T-helper 22 cell (primary cell): ENCODE measurements around the gene TTLL11.

Experiments used
- DNase-seq: peaks from one replicate; pipeline ENCODE4 v3.0.0-alpha.2; 2020; ENCODE audit warnings: low read depth

TTLL11 gene

DNA sequence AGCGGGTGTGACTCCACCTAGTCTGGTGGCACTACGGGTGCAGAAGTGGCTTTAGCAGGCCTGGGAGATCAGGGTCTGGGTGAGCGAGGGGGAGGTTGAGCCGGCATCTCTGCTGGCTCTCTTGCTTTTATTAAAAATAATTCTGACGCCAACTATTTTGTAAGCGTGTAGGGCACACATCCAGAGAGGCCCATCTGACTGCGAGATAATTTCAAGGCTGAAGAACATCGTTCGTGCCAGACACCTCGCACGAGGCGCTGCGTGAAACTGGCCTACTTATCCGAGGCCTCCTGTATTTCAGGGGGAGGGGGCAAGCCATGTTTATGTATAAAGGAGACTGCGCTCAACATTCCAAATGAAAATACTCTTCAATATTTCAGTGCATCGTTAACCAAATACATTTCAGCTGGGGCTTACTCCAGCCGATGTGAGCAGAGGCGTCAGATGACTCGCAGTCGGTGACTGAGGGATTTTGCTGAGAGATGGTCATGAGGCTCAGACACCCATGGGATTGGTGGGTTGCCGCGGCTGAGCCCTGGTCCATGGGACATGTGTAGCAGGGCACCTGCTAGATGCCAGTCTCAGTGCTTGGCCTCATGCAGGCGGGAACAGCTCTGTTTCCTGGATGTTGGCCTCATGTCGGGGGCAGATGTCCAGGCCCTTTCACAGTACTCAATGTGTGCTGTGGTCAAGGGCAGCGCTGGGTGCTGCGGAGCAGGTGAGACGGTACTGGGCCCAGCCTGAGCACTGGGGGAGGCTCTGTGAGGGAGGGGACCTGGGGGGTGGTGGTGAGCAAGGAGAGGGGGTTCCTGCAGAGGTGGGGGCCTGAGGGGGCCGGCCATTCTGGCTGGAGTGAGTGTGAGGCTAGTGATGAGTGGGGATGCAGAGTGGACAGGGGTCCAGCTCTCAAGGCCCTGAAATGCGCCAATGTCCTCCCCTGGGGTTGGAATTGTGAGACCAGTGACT lies 240.2 kb downstream of the TTLL11 start:
- no peak for DNase-seq

DNA sequence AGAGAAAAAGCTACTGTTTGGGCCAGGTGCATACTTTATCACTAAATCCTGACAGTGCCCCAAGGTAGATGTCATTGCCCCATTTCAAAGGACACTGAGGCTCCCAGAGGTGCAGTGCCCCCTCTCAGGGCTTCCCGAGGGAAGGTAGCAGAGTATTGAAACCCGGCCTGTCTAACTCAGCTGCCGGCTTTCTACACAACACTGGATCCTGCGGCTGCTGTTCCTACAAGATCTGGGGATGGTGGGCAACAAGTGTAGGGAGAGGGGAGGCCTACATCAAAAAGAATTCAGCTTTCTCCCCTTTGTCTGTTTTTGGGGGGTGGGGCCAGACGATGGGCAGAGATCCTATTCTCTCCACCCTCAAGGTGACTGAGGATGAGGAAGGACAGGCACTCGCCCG lies 240.9 kb downstream of the TTLL11 start:
- no peak for DNase-seq

DNA sequence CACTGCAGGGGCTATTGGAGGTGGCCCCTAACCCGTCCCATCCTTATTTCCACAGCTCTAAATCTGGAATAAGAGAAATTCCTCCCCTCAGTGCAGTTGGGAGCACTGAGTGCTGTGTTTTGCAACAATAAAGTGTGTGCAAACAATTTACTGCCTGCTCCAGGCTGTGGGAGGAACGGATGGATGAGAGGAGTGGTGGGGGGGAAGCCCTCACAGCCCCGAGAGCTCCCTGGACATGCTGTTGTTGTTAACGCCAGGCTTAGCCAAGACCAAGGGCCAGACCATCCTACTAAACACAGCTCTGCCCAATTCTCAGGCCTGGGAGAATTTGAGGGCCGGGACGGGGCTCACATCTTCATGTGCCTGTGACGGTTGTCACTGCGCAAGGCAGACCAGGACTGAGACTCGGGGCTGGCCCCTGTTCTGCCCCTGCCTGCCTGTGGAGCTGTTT lies 241.4 kb downstream of the TTLL11 start:
- no peak for DNase-seq

DNA sequence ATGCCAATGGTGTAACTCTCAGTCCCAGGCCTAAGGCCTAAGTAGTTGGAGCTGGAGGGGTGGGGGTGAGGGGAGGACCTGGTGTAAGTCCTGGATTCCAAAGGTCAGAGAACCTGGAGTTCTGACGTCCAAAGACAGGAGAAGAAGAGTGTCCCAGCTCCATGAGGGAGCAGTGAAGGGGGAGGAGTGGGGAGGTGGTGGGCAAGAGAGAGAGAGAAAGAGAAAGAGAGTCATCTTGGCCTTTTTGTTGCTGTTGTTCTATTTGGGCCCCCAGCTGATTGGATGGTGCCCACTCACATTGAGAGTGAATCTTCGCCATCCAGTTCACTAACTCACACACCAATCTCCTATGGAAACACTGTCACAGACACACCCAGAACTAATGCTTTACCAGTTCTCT lies 242.7 kb downstream of the TTLL11 start:
- DNase-seq = no peak

DNA sequence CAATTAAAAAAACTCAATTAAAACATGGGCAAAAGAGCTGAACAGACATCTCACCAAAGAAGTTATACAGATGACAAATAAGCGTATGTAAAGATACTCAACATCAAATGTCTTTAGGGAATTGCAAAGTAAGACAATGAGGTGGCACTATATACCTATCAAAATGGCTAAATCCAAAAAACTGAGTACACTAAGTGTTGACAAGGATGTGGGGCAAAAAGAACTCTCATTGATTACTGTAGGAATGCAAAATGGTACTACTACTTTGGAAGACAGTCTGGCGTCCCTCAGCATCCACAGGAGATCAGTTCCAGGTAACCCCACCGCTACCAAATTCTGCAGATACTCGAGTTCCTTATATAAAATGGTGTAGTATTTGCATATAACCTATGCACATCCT lies 243.6 kb downstream of the TTLL11 start:
- DNase-seq = no peak

DNA sequence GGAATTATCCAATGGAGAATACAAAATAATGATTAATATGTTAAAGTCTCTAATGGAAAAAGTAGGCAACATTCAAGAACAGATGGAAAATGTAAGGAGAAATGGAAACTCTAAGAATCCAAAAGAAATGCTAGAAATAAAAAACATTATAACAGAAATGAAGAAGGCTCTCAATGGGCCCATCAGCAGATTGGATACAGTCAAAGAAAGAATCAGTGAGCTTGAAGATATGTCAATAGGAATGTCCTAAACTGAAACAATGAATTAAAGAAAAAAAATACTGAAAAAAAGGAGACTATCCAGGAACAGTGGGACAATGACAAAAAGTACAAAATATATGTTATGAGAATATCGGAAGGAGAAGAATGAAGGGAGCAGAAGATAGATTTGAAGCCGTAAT lies 248.5 kb downstream of the TTLL11 start:
- no peak for DNase-seq

DNA sequence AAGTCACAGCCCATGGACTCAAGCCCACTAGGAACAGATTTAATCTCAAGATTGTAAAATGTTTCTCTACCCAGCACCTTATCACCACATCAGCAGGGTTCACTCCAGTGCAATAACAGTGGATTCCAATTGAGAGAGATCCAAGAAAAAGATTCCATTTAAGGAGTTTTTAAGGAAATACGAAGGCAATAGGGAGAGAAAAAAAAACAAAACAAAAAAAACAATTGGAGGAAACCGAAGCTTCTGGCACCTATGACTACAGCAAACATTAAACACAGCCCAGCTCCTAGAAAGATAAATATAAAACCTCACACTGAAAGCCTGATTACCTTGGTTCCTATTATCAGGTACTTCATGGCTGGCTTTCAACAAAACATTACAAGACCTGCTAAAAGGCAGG lies 249.0 kb downstream of the TTLL11 start:
- no peak for DNase-seq

DNA sequence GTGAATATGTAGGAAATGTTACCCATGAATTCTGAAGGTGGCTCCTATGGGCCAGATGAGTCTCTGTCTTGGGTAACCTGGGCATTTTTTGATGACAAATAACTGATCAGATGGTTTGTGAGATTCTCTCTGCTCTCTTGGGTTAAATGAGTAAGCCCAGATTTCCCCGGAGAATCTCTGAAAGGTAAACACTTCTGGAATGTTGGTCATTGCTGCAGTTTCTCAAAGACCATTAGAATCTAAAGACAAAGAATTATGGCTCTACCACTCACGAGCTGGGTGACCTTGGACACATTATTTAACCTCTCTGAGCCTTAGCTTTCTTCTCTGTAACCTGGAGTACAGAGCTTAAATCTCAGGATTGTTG lies 250.5 kb downstream of the TTLL11 start:
- no peak for DNase-seq

DNA sequence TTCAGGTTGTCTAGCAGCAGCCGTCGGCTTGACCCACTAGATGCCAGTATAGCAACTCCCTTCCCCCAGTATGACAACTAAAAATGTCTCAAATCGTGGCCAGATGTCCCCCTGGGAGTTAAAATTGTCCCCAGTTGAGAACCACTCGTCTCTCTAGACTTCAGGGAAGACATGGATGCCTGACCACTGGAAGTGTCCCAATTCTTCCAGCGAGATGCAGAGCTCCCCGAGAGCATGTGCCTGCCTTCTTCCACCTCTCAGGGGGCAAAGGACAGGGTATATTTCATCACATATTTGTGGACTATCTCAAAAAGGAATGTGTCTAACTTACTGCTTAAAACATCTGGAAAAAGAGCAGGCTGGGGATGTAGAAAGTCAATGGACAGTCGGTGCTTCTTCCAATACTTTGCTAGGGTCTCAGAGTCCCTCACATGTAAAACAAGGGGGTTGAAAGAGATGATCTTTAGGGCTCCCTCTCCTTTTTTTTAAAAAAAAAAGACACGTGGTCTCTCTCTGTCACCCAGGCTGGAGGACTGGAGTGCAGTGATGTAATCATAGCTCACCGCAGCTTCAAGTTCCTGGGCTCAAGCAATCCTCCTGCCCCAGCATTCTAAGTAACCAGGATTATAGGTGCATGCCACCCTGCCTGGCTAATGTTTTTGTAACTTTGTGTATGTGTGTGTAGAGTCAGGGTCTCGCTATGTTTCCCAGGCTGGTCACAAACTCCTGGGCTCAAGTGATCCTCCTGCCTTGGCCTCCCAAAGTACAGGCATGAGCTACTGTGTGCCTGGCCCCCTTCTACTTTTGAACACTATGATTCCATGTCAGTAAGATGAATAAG lies 251.1 kb downstream of the TTLL11 start:
- DNase-seq = no peak

DNA sequence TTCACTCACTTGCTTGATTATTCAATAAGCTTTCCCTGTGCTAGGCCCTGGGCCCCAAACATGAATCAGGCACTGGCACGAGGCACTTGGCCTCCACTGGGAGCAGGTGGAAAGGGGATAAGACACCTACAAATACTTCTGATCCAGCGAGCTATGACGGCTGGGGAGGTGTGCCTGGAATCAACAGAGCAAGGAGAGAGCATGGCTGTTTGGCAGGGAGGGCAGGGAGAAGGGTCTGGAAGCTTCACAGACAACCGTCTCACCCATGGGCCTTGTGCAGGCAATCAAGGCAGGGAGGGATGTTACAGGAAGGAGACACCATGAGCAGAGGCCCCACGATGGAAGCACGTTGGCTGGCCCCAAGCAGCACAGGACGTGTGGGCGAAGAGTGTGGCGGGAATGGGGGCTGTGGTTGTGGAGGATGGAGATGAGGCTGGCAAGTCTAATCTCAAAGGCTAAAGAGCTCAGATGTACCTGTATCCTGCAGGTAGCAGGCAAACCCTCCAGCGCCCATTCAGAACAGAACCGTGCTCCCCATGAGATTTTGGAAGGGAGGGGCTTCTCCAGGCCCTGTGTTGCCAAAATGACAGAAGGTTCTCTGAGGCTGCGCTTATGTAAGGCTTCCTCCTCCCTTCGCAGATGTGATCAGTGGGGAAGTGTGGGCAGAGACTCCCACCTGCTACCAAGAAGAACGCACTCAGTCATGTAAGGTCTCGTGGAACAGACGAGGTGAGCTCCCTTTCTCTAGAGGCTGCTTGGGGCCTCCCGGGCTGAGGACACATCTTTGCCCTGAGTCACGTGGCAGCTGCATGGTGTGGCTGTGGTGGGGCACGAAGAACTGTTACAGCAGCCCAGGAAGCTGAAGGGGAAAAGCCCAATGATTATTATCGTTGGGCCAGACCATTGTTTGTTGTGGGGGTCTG lies 252.0 kb downstream of the TTLL11 start:
- DNase-seq = no peak

DNA sequence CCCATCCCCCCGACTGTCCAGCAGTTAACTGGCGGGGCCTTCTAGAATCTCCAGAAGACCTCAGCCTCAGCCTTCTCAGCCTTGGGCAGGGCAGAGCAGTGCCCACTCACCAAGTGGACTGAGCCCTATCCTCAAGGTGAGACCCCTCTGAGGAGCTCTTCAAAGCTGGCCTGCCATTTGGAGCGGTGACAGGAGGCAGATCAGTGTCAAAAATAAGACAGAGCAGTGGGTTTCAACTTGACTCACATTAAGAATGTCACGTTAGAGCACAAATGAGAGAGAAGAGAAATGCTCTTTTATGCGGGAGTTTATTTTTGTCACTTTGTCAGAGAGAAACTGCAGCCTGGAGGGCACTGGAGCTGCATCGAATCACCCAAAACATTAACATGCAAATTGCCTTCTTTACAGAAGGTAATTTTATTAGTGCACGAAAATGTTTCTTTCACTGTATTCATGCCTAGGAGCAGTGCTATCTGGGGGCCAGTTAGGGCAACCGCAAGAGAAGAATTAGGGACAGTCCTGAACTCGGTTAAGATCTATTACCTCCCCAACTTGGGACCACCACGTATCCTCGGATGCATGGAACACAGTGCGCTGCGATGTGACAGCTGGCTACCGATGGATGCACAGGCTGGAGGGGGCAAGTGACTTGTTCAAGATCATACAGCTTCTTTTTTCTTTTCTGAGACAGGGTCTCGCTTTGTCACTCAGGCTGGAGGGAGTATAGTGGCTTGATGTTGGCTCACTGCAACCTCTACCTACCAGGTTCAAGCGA lies 253.2 kb downstream of the TTLL11 start:
- no peak for DNase-seq

DNA sequence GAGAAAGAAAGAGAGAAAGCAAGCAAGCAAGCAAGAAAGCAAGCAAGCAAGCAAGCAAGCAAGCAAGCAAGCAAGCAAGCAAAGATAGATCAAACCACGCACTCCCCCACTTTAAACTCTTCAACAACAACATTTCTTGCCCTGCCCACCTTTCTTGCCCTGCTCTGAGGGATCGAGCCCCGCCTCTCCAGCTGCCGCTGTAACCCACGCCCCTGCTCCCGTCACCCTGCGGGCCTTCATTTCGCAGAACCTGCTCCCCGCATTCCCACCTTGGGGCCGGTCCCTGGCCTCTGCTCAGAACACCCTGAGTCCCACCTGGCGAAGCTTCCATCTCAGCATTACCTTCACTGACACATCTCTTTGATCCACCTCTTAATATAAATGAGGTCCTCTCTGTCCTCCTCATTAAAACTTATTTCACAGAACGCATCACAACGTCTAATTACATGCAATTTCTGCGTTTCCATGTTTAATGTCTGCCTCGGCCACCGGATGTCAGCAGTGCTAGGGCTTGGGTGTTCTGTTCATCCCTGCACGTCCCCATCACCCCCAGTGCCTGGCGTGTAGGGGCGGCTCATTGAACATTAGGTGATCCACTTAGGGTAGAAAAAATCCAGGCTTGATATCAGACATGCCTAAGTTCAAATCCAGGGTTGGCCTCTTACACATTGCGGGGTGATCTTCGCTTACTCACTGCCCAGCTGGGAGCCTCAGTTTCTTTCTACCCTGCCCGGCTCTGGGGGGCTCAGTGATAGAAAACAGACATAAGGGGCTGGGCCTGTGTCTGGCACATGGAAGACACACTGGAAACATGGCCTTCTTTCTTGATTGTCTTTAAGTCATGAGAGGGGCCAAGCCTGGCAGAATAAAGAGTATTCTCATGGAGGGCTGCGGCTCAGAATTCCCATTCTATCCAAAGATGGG lies 254.1 kb downstream of the TTLL11 start:
- no peak for DNase-seq

DNA sequence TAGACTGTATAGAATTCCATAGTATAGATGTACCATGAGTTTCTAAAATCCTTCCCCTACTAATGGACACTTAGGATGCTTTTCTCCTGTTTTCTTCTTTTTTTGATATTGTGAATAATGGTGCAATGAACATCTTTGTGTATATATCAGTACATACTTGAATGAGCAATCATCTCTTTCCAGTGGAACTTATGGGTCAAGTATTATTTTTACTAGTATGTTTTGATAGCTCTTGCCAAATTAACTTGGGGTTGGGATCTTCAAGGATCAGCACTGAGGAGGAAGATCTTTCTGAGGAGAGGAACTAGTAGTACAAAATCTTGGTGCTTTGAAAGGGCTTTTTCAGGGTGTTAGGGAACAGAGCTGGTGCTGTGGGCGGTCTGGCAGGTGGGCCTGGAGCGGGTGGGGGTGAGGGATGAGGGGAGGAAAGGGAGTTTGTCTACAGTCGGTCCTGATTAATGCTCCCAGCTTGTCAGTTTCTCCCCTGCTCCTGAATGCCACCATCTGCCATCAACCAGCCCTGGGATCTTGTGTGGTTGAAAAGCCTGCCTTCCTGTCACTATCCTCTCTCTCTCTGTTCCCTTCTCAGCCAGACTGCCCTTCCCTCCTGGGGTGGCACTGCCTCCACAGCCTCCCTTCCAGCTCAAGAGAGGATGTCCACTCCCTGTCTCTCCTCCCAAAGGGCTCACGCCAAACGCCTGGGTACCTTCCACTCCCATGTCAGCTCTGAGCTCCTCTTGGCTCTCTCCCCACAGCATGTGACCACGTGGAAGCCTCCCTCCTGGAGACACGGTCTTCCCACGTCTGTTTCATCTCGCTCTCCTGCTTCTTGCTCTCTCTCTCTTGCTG lies 255.8 kb downstream of the TTLL11 start:
- DNase-seq = no peak

DNA sequence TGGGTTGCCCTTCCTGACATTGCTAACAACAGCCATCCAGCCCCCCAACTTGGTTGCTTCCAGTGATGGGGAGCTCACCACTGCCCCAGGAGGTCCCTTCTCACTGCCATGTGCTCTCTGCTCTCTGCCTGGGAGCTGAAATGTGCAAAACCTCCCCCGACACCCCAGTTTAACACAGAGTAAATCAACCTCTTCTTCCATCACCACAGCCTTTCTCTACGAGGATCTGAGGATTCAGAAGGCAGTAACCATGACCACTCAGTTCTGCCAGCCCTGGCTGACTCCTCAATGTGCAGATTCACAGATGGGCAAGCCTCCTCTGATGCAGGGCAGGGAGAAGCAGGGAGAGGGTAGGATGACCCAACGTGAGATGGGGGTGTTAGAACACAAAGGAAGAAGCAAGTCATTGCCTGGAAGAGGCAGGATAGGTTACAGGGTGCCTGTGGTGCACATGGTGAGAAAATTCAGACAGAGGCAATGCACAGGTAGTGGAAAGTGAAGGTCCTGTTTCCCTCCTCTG lies 256.7 kb downstream of the TTLL11 start:
- DNase-seq = no peak

DNA sequence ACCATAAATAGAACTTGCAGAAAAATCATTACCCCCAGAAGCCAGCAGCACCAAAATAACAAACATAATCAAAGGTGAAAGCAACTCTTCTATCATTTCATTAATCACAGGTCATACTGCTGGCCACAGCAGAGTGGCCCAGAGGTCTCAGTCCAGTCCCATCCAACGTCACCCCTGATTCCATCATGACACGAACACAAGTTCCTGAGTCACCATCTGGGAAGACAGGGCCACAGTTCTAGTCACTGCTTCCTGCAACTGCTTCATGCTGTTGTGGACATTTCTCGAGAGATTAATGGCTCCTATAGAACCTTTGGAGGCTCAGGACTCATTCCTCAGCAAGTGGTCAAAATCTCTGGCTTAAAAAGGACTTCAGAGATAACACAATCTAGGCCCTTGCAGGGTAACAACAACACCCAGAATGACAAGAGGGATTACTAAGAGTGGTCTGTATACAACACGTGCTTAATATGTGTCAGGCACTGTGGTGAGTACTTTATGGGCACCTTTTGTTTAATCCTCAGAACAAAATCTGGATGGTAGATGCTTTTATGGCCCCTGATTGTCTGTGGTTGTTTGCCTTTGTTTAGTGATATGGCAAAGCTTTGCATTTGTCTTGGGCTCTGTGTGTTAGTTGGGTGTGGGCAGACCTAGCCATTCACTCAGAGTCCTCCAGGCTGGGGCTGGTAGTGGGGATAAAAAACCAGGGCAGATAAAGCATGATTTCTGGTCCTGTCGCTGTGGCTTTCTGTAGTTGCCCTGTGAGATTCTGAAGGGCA lies 257.3 kb downstream of the TTLL11 start:
- DNase-seq = no peak

DNA sequence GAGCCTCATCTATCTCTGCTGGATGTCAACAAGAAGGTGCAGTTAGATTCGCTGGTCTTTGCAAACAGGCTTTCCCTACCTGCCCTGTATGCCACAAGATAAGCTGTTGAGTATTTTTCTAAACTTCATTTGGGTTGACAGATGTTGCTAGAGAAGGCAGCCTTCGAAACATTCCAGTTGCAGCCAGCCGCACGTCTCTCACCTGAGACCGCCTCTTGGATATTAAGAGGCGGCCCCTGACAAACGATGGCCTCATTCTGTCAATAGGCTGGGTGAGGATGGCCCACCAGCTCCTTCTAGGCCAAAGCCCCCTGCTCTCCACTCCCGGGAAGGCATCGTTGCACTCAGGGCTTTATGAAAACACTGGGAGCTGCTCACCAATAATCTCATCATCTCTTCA lies 260.0 kb downstream of the TTLL11 start:
- DNase-seq = no peak

DNA sequence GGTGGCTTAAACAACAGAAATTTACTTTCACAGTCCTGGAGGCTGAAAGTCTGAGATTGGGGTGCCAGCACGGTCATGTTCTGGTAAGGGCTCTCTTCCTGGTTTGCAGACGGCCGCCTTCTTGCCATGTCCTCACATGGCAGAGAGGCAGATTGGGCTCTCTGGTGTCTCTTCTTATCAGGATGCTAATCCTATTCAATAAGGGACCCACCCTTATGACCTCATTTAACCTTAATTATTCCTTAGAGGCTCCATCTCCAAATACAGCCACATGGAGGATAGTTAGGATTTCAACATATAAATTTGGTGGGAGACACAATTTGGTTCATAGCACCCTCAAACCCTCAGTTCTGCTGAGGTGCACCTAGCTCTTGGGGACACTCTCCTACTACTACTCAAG lies 261.2 kb downstream of the TTLL11 start:
- no peak for DNase-seq
